Measurements from ENCODE around the gene MIA.
"Not testable (repeated sequence)": the region's sequence is repeated elsewhere in the genome, so short reads cannot be mapped to it uniquely, and the experiment has no call there.

The MIA gene

DNA sequence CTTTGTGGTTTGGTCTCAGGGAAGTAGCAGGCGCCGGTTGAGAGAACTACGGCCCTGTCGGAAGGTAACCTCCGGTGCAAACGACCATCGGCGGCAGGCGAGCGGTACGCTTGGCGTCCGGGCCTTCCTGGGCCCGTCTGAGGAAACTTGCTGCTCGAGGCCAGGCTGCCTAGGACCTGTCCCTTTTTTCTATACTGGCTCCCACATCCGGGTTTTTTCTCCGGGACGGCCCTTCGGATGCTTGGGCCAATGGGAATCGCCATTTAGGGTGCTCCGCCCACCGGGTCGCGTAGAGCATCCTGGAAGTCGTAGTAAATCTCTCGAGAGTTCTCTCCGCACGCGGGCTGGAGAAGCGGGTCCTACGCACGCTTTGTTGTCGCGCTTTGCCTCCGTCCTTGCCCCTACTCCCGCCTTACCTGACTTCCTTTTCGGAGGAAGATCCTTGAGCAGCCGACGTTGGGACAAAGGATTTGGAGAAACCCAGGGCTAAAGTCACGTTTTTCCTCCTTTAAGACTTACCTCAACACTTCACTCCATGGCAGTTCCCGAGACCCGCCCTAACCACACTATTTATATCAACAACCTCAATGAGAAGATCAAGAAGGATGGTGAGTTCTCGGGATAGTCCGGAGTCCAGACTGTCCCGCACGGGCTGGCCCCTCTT lies 24.3 kb upstream of the MIA start, which contains the start of gene SNRPA:
SNRPA (plus strand) TSS at position 330 of the 664 bp plus-strand sequence; CDS start at position 536, 206 bp downstream.
- DNase-seq, result no peak

GRCh38 chr19:40752257-40752781 lies 23.0 kb upstream of the MIA start:
- DNase-seq, result peak; percentile 69

DNA sequence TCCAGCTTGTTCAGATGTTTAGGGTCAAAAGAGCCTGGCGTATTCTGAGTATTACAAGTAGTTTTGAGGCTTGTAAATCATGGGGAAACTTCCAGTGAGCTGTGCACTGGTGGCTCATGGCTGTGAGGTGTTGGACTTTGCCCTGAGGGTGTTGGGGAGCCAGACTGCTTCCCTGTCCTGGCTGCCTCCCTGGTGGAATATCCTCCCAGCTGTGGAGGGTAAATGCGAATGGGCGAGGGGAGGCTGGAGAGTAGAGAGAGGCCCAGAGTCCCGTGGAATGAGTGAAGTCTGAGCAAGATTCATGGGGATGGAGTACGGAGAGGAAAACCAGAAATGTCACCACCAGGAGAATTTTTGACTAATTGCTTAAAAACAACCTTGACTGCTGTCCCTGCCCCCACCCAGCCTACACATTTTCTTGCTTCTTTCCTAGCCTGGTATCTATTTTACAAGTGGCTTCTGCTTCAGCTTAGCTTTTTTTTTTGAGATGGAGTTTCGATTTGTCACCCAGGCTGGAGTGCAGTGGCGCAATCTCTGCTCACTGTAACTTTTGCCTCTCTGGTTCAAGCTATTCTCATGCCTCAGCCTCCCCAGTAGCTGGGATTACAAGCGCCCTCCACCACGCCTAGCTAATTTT lies 20.6 kb upstream of the MIA start:
- DNase-seq, result peak; percentile 79

DNA sequence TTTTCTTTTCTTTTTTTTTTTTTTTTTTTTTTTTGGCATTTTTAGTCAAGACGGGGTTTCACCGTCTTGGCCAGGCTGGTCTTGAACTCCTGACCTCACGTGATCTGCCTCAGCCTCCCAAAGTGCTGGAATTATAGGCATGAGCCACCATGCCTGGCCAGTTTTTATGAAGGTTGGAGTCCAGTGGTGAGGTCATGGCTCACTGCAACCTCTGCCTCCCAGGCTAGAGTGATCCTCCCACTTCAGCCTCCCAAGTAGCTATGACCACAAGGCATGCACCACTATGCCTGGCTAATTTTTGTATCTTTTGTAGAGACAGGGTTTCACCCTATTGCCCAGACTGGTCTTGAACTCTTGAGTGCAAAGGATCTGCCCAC lies 20.1 kb upstream of the MIA start:
- DNase-seq, result no peak

GRCh38 chr19:40755791-40756190 lies 19.5 kb upstream of the MIA start:
- no peak for DNase-seq

- peak; percentile 75 for DNase-seq
These were observed 18.7 kb upstream of the MIA start for GRCh38 chr19:40756502-40757110.

- no peak for DNase-seq
These were observed 16.8 kb upstream of the MIA start for GRCh38 chr19:40758491-40758890.

DNA sequence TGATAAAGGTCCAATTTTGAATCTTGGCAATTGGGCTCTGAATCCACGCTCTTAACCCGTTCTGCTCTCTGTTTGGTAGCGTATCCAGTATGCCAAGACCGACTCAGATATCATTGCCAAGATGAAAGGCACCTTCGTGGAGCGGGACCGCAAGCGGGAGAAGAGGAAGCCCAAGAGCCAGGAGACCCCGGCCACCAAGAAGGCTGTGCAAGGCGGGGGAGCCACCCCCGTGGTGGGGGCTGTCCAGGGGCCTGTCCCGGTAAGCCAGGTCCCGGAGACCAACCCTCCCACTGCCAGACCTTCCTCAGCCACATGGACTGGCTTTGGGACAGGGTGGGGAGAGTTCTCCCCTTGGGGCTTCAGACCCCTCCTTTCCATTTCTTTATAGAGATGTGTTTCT lies 16.0 kb upstream of the MIA start:
- no peak for DNase-seq

DNA sequence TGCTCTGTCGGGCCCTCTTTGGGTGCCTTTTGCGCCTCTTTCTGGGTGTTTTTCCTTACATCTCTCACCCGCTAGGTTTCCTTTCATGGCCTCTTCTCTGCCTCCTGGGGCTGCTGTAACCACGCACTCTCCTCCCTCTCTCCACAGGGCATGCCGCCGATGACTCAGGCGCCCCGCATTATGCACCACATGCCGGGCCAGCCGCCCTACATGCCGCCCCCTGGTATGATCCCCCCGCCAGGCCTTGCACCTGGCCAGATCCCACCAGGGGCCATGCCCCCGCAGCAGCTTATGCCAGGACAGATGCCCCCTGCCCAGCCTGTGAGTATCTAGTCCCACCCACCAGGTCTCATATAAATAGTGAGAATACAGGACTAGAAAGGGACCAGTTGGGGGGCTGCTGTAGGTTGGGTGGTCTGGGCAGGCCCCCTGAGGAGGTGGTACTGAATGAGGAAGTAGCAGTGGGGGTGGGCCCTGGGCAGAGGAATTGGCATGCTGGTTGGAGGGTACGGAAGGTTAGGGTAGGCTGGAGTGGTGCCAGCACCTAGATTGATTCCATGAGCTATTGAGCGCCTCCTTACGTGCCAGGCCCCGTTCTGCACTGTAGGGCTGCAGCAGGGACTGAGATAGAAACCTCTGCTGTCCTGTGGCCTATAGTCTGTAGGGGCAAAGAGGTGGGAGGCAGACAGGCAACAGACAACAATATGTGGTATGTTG lies 12.4 kb upstream of the MIA start:
- no peak for DNase-seq

DNA sequence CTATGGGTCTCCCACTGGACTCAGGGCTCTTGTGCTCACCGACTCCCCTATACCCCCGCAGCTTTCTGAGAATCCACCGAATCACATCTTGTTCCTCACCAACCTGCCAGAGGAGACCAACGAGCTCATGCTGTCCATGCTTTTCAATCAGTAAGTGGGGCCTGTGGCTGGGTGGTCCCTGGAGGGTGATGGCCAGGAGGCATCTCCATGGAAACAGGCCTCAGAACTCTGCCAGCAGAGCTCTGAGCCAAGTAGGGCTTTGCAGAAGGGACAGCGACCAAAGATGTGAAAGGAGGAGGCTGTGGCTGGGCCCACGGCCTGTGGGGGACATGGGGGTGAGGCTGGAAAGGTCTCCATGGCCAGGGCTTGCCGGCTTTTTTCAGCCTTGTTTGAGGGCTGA lies 11.8 kb upstream of the MIA start:
- no peak for DNase-seq

DNA sequence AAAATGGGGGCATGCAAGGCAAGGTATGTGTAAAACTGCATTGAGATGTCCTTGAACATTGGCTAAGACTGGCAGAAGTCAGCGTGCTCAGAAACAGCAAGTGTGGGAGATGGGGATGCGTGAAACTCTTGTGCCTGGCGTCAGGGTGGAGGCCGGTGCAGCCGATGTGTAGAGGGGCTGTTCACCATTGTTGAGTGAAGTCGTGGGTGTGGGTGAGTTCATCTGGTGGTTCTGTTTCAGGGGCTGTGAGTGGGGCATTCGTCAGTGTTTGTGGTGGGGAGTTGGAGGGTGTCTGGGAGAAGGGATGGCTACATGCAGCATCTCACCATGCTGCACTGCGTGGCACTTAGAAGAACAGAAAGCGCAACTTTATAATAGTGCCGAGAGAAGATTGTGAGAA lies 11.4 kb upstream of the MIA start:
- DNase-seq, result peak; percentile 71

DNA sequence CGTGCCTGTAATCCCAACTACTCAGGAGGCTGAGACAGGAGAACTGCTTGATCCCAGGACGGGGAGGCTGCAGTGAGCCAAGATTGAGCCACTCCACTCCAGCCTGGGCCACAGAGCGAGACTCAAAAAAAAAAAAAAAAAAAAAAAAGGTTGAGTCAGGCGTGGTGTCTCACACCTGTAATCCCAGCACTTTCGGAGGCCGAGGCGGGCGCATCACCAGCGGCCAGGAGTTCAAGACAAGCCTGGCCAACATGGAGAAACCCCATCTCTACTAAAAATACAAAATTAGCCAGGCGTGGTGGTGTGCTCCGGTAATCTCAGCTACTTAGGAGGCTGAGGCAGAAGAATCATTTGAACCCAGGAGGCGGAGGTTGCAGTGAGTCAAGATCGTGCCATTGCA lies 8.9 kb upstream of the MIA start:
- DNase-seq, result not testable (repeated sequence)

GRCh38 chr19:40768869-40769268 lies 6.5 kb upstream of the MIA start:
- no peak for DNase-seq

- not testable (repeated sequence) for DNase-seq
These were observed 4.0 kb upstream of the MIA start for GRCh38 chr19:40771101-40771862.

DNA sequence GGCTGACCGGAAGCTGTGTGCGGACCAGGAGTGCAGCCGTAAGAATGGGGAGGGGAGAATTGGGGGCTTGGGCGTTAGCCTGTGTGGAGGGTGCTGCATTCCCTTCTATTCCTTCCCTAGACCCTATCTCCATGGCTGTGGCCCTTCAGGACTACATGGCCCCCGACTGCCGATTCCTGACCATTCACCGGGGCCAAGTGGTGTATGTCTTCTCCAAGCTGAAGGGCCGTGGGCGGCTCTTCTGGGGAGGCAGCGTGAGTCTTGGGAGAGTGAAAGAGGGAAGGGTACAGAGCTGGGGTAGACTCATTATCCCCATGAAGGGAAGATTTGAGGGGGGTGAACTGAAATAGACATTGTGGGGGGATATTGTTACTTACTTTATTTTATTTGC lies 306 bp downstream of the MIA start:
- no peak for DNase-seq

DNA sequence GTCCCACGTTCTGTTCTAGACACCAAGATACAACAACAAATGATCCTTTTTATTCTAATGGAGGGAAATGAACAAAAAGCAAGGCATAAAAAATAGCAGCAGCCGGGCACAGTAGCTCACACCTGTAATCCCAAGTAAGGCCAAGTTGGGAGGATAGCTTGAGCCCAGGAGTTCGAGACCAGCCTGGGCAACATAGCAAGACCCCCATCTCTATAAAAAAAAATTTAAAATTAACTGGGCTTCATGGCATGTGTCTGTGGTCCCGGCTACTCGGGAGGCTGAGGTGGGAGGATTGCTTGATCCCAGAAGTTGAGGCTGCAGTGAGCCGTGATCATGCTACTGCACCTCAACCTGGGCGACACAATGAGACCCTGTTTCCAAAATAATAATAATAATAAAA lies 1.0 kb downstream of the MIA start:
- no peak for DNase-seq

DNA sequence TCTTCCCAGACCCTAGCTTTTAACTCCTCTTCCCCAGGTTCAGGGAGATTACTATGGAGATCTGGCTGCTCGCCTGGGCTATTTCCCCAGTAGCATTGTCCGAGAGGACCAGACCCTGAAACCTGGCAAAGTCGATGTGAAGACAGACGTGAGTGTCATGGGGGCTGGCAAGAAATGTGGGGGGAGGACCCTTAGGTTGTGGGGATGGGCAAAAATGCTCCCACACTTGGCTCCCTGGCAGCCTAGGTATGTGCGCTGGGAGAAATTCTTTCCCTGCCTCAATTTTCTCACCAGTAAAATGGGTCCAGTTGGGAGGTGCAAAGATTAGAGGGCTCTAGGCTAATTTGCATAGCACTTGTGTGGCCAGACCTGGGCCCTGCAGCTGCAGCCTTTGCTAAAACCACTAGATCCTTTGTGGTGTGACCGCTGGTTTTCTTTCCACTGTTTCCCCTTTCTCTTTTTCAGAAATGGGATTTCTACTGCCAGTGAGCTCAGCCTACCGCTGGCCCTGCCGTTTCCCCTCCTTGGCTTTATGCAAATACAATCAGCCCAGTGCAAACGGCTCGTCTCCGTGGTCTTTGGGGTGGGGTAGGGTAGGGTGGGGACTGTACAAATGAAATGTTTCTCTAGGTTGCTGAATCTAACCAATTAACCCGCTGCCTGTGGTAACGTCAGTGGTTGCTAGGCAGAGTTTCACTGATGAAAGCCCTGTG lies 1.8 kb downstream of the MIA start:
- peak; percentile 92 for DNase-seq

DNA sequence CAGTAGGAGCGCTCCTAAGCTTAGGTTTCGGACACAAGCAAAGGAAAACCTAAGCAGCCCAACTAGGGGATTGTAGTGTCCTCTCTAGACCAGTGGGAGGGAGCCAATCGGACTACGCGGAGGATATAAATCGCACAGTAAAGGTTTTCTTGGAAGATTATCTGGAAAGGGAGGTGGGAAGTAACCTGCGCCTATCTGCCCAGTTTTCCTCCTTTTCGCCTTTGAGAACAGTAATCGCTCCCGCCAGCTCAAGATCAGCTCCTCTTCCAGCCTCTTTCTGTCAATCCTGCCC lies 2.3 kb downstream of the MIA start:
- no peak for DNase-seq

- peak; percentile 99 for DNase-seq
These were observed 2.8 kb downstream of the MIA start, which contains the start of gene RAB4B for GRCh38 chr19:40777937-40778705. Gene RAB4B (plus strand): TSS chr19:40778247. CDS start chr19:40778376, 129 bp downstream.

DNA sequence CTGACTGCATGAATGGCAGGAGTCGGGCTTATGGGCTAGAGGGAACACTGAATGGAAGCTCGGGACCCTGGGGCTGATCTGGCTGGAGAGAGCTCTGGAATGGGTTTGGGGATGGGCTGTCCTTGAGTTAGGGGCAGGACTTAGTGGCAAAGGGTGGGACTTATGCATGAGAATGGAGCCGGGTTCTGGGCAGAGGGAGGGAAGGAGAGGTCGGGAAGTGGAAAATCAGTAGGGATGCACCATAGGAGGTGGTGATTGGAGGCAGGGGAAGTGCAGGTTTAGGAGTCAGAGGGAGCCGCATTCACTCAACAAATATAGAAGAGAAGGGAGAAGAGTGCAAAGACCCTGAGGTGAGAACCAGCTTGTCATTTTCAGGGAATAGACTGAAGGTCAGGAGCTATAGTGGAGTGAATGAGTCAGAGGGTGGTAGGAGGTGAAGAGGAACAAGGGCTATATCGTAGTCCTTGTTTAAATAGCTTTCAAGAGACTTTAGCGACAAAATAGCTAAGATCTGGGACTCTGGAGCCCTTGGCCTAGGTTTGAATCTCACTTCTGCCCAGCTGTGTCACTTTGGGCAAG lies 3.5 kb downstream of the MIA start:
- DNase-seq, result no peak

- no peak for DNase-seq
These were observed 5.3 kb downstream of the MIA start for GRCh38 chr19:40780582-40780981.

Data from activated CD8-positive, alpha-beta memory T cell treated with anti-CD3 and anti-CD28 coated beads for 24 hours (primary cell).